Suprapubic skin (tissue), 4 donors: ENCODE data around the gene GKAP1. TPM values are rescaled to one million over a fixed set of nuclear protein-coding genes. Genes with fewer than 3 reads are reported as not detected.

Experiments
- DNase-seq, 2 donors: peaks; one replicate each; pipeline ENCODE4 v3.0.0-alpha.2; 2019; ENCODE audit warnings: low spot score in 2 of 2
- H3K27ac ChIP-seq: fragments of 200-600 bp; sonication (generic); one replicate; pipeline ENCODE4 v1.5.1; 2019
- H3K27me3 ChIP-seq: fragments of 200-600 bp; sonication (generic); one replicate; pipeline ENCODE4 v1.5.1; 2019
- H3K36me3 ChIP-seq: fragments of 200-600 bp; sonication (generic); one replicate; pipeline ENCODE4 v1.5.1; 2019
- H3K4me1 ChIP-seq: fragments of 200-600 bp; sonication (generic); one replicate; pipeline ENCODE4 v1.5.1; 2019
- H3K4me3 ChIP-seq: fragments of 200-600 bp; sonication (generic); one replicate; pipeline ENCODE4 v1.5.1; 2019; ENCODE audit warnings: mild to moderate bottlenecking
- H3K9me3 ChIP-seq: fragments of 200-600 bp; sonication (generic); one replicate; pipeline ENCODE4 v1.5.1; 2019
- EP300 ChIP-seq: sonication (generic); formaldehyde crosslinking; IDR thresholded peaks from one replicate; pipeline ENCODE4 v1.6.1; 2017; ENCODE audit warnings: antibody characterized with exemption
- POLR2A ChIP-seq, 2 donors: fragments of 450-650 bp; IDR thresholded peaks; one replicate each; pipeline ENCODE4 v1.6.1; 2017; ENCODE audit warnings: antibody characterized with exemption in 2 of 2, mild to moderate bottlenecking in 2 of 2, moderate library complexity in 2 of 2
- POLR2AphosphoS5 ChIP-seq, 3 donors: sonication (generic); formaldehyde crosslinking; IDR thresholded peaks; one replicate each; pipeline ENCODE4 v1.6.1; 2017; ENCODE audit warnings: antibody characterized with exemption in 3 of 3
- WGBS: methylation state at CpG from one replicate; pipeline ENCODE4 v1.1.5; 2018; 5-methylcytosine and 5-hydroxymethylcytosine counted together
- total RNA-seq, 4 donors: library from RNA; depleted of rRNA; stranded (reverse); fragments of >200 nt; gene quantifications; one replicate each; pipeline ENCODE4 v1.1.0, GENCODE V29; 2016
- TF ChIP-seq, protein P1 (sequence below), 2 donors: fragments of 200-600 bp in 1 of 2; fragments of 450-650 bp in 1 of 2; sonication (generic) in 1 of 2; IDR thresholded peaks; one replicate each; pipeline ENCODE4 v1.5.1; 2016 to 2019; ENCODE audit warnings: antibody characterized with exemption in 2 of 2, mild to moderate bottlenecking in 1 of 2, moderate library complexity in 1 of 2

GKAP1 gene
- total RNA-seq, 4 donors from 2014 or later = 1.1 to 6.3 (median 4.4) TPM

DNA sequence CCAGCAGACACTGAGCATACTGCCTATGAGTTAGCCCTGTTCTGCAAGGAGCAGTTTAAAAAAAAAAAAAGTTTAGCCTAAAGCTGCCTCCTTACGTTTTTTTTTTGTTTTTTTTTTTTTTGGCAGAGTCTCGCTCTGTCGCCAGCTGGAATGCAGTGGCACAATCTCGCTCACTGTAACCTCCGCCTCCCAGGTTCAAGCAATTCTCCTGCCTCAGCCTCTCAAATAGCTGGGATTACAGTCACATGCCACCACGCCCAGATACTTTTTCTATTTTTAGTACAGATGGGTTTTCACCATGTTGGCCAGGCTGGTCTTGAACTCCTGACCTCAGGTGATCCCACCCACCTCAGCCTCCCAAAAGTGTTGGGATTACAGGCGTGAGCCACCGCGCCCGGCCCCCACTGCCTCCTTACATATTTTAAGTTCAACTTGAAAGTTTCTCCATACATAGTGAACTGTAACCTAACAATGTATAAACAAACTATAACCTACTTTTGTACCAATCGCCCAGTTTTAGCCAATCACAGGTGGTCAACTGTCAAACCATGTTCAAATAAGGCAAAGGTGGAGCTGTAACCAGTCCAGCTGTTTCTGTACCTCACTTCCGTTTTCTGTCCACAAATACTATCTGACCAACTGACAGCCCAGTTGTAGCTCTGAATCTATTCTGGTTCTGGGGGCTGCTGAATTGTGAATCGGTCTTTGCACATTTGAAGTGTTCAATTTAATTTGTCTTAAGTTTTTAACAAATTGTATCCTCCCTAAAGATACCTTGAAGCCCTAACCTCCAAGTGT, 17.1 kb downstream of the GKAP1 start:
- no peaks in the 10 kb centered on the region for H3K4me1 ChIP-seq
- no peak for DNase-seq
- peaks cover 3% of the 10 kb centered on the region for H3K36me3 ChIP-seq
- WGBS = 80% methylated on average over 13 of the region's 13 CpGs
- H3K27ac ChIP-seq = no peak overlapping the region
- H3K4me3 ChIP-seq = no peak overlapping the region
- no peak for TF ChIP-seq POLR2AphosphoS5 (IDR thresholded peaks at IDR 0.05)
- TF ChIP-seq EP300 = no peak
- TF ChIP-seq POLR2A (IDR thresholded peaks at IDR 0.05) = no peak
- TF ChIP-seq, protein P1, sequence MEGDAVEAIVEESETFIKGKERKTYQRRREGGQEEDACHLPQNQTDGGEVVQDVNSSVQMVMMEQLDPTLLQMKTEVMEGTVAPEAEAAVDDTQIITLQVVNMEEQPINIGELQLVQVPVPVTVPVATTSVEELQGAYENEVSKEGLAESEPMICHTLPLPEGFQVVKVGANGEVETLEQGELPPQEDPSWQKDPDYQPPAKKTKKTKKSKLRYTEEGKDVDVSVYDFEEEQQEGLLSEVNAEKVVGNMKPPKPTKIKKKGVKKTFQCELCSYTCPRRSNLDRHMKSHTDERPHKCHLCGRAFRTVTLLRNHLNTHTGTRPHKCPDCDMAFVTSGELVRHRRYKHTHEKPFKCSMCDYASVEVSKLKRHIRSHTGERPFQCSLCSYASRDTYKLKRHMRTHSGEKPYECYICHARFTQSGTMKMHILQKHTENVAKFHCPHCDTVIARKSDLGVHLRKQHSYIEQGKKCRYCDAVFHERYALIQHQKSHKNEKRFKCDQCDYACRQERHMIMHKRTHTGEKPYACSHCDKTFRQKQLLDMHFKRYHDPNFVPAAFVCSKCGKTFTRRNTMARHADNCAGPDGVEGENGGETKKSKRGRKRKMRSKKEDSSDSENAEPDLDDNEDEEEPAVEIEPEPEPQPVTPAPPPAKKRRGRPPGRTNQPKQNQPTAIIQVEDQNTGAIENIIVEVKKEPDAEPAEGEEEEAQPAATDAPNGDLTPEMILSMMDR (IDR thresholded peaks at IDR 0.05) = no peak
- H3K27me3 ChIP-seq = no peaks in the 10 kb centered on the region
- no peaks in the 10 kb centered on the region for H3K9me3 ChIP-seq

DNA sequence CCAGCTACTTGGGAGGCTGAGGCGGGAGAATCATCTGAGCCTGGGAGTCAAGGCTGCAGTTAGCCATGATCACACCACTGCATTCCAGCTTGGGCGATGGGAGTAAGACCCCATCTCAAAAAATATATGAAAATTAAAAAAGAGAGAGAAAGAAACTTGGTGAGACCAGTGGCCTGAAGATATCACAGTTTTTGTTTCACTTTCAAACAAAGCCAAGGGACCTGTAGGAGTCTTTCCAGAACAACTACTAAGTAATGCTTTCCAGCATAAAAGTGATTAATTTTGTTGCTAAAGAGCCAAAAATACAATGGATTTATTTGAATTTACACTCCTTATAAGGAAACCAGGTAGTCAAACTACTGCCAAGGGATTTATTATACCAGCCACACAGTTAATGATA, 23.5 kb downstream of the GKAP1 start:
- Histone ChIP-seq H3K36me3 (peaks cover 3% of the 10 kb centered on the region), H3K4me3 (no peak overlapping the region), H3K4me1 (no peaks in the 10 kb centered on the region), H3K27ac (no peak overlapping the region), H3K27me3 (no peaks in the 10 kb centered on the region), H3K9me3 (no peaks in the 10 kb centered on the region)
- TF ChIP-seq EP300 = no peak
- no peak for TF ChIP-seq POLR2A (IDR thresholded peaks at IDR 0.05)
- TF ChIP-seq POLR2AphosphoS5 (IDR thresholded peaks at IDR 0.05) = no peak
- TF ChIP-seq, protein P1 (IDR thresholded peaks at IDR 0.05) = no peak
- 98% methylated on average over 2 of the region's 2 CpGs for WGBS
- DNase-seq = no peak

DNA sequence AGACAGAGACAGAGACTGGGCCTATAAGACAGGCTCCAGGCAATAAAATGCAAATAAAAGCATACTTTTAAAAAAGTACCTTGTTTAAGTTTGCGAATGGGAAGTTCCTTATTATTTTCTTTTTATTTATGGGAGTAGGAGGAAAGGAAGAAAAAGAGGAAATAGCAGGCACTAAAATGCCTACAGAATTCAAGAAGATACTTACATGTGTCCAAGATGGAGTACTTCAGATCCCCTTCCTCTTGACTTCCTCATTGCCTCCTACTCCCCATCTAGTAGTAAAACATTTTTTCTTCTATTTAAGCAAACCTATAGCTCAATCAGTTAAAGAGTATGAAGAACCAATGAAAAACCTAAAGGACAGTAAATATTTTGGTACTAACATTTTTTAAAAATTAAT, 24.8 kb downstream of the GKAP1 start:
- Histone ChIP-seq H3K36me3 (peaks cover 3% of the 10 kb centered on the region), H3K27me3 (no peaks in the 10 kb centered on the region), H3K27ac (no peak overlapping the region), H3K4me1 (no peaks in the 10 kb centered on the region), H3K9me3 (no peaks in the 10 kb centered on the region), H3K4me3 (no peak overlapping the region)
- no peak for DNase-seq
- no peak for TF ChIP-seq POLR2AphosphoS5 (IDR thresholded peaks at IDR 0.05)
- no peak for TF ChIP-seq POLR2A (IDR thresholded peaks at IDR 0.05)
- 96% methylated on average over 1 of the region's 1 CpG for WGBS

GRCh38 chr9:83778164-83778563, 39.4 kb downstream of the GKAP1 start:
- DNase-seq = no peak
- Histone ChIP-seq H3K9me3 (no peaks in the 10 kb centered on the region), H3K27ac (no peak overlapping the region), H3K36me3 (no peaks in the 10 kb centered on the region), H3K27me3 (no peaks in the 10 kb centered on the region), H3K4me3 (no peak overlapping the region), H3K4me1 (no peaks in the 10 kb centered on the region)
- no peak for TF ChIP-seq EP300
- WGBS = 91% methylated on average over 2 of the region's 2 CpGs

GRCh38 chr9:83775932-83776331, 41.6 kb downstream of the GKAP1 start:
- DNase-seq = no peak
- H3K4me3 ChIP-seq = no peak overlapping the region
- H3K4me1 ChIP-seq = no peaks in the 10 kb centered on the region
- 88% methylated on average over 2 of the region's 2 CpGs for WGBS
- H3K9me3 ChIP-seq = no peaks in the 10 kb centered on the region
- TF ChIP-seq EP300 (no peak), POLR2AphosphoS5 (IDR thresholded peaks at IDR 0.05) (no peak), POLR2A (IDR thresholded peaks at IDR 0.05) (no peak)
- TF ChIP-seq, protein P1 (IDR thresholded peaks at IDR 0.05) = no peak
- no peaks in the 10 kb centered on the region for H3K27me3 ChIP-seq
- H3K27ac ChIP-seq = no peak overlapping the region
- H3K36me3 ChIP-seq = no peaks in the 10 kb centered on the region

DNA sequence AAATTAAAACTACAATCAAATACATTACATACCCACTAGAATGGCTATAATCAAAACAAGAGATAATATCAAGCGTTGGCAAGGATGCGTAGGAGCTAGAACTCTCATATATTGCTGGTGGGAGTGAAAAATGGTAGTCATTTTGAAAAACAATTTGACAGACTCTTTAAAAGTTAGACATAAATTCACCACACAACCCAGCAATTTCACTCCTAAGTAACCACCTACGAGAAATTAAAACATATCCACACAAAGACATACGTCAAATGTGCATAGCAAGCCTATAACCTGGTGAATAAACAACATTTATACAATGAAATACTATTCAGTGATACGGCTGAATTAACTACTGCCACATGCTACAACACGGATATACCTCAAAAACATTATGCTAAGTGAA, 44.7 kb downstream of the GKAP1 start:
- no peak for TF ChIP-seq POLR2A (IDR thresholded peaks at IDR 0.05)
- TF ChIP-seq, protein P1 (IDR thresholded peaks at IDR 0.05) = no peak
- TF ChIP-seq POLR2AphosphoS5 (IDR thresholded peaks at IDR 0.05) = no peak
- no peak for TF ChIP-seq EP300
- Histone ChIP-seq H3K27ac (no peak overlapping the region), H3K36me3 (no peaks in the 10 kb centered on the region), H3K27me3 (no peaks in the 10 kb centered on the region), H3K9me3 (no peaks in the 10 kb centered on the region), H3K4me3 (no peak overlapping the region), H3K4me1 (no peaks in the 10 kb centered on the region)
- no peak for DNase-seq
- WGBS = 89% methylated on average over 6 of the region's 6 CpGs
